Measurements from ENCODE around the gene BTBD1.
"Not testable (repeated sequence)": the region's sequence is repeated elsewhere in the genome, so short reads cannot be mapped to it uniquely, and the experiment has no call there.

The BTBD1 gene

GRCh38 chr15:83061680-83062079 is 5.4 kb downstream of the BTBD1 start:
- no peak for FAIRE-seq
- no peak for DNase-seq (ENCODE audit: low spot score)

GRCh38 chr15:83057696-83058376 is 9.2 kb downstream of the BTBD1 start:
- FAIRE-seq (no peak), DNase-seq (ENCODE audit: low spot score) (no peak)

- FAIRE-seq, result no peak
- no peak for DNase-seq (ENCODE audit: low spot score)
Measured at GRCh38 chr15:83057002-83057401, 10.1 kb downstream of the BTBD1 start.

GRCh38 chr15:83053151-83053550 is 13.9 kb downstream of the BTBD1 start:
- DNase-seq (ENCODE audit: low spot score) (no peak), FAIRE-seq (no peak)

GRCh38 chr15:83046558-83047127 is 20.4 kb downstream of the BTBD1 start:
- no peak for FAIRE-seq

GRCh38 chr15:83044156-83044555 is 22.9 kb downstream of the BTBD1 start:
- FAIRE-seq (no peak), DNase-seq (ENCODE audit: low spot score) (no peak)

More at GRCh38 chr15:83046558-83047127, 20.4 kb downstream of the BTBD1 start:
- DNase-seq (ENCODE audit: low spot score), result no peak

GRCh38 chr15:83039206-83039605 is 27.8 kb downstream of the BTBD1 start:
- DNase-seq (ENCODE audit: low spot score) (no peak), FAIRE-seq (no peak)

- FAIRE-seq (no peak), DNase-seq (ENCODE audit: low spot score) (no peak)
Measured at GRCh38 chr15:83036253-83036652, 30.8 kb downstream of the BTBD1 start.

- not testable (repeated sequence) for FAIRE-seq
Measured at GRCh38 chr15:83031234-83031633, 35.8 kb downstream of the BTBD1 start.

GRCh38 chr15:83030021-83030420 is 37.0 kb downstream of the BTBD1 start:
- DNase-seq (ENCODE audit: low spot score), result peak; percentile 11
- FAIRE-seq, result peak; percentile 16

More at GRCh38 chr15:83031234-83031633, 35.8 kb downstream of the BTBD1 start:
- not testable (repeated sequence) for DNase-seq (ENCODE audit: low spot score)

- FAIRE-seq (no peak), DNase-seq (ENCODE audit: low spot score) (no peak)
Measured at GRCh38 chr15:83018436-83018835, 48.6 kb downstream of the BTBD1 start.

- DNase-seq (ENCODE audit: low spot score) (no peak), FAIRE-seq (no peak)
Measured at GRCh38 chr15:83016906-83017305, 50.1 kb downstream of the BTBD1 start.

GRCh38 chr15:83015361-83015760 is 51.7 kb downstream of the BTBD1 start:
- FAIRE-seq (no peak), DNase-seq (ENCODE audit: low spot score) (no peak)

- no peak for DNase-seq (ENCODE audit: low spot score)
Measured at GRCh38 chr15:83014205-83014653, 52.8 kb downstream of the BTBD1 start.

GRCh38 chr15:83012636-83013035 is 54.4 kb downstream of the BTBD1 start:
- FAIRE-seq, result no peak

More at GRCh38 chr15:83014205-83014653, 52.8 kb downstream of the BTBD1 start:
- no peak for FAIRE-seq

GRCh38 chr15:83012076-83012426 is 55.0 kb downstream of the BTBD1 start:
- DNase-seq (ENCODE audit: low spot score) (no peak), FAIRE-seq (no peak)

More at GRCh38 chr15:83012636-83013035, 54.4 kb downstream of the BTBD1 start:
- no peak for DNase-seq (ENCODE audit: low spot score)

- DNase-seq (ENCODE audit: low spot score), result peak; percentile 80
- FAIRE-seq, result no peak
Measured at GRCh38 chr15:83011271-83012075, 55.6 kb downstream of the BTBD1 start, which contains the start of gene C15orf40. Gene C15orf40, minus strand, starts transcription at chr15:83011639. Its CDS starts 32 bp downstream, at chr15:83011607.

GRCh38 chr15:83010709-83011270 is 56.3 kb downstream of the BTBD1 start:
- FAIRE-seq, result no peak
- DNase-seq (ENCODE audit: low spot score), result peak; percentile 50

- FAIRE-seq; DNase-seq (ENCODE audit: low spot score): not testable (repeated sequence)
Measured at GRCh38 chr15:83000672-83001031, 66.4 kb downstream of the BTBD1 start.

GRCh38 chr15:82999905-83000671 is 67.0 kb downstream of the BTBD1 start:
- DNase-seq (ENCODE audit: low spot score), result peak; percentile 60
- FAIRE-seq, result peak; percentile 60

- FAIRE-seq, result no peak
- no peak for DNase-seq (ENCODE audit: low spot score)
Measured at GRCh38 chr15:82999426-82999825, 67.6 kb downstream of the BTBD1 start.

All from RCC 7860 (cell line).